Hepatocyte (in vitro differentiated cells): ENCODE data around the gene PSD2. TPM values are rescaled to one million over a fixed set of nuclear protein-coding genes. Genes with fewer than 3 reads are reported as not detected.

Experiments
- DNase-seq: peaks from one replicate; pipeline ENCODE4 v3.0.0-alpha.2; 2016; ENCODE audit warnings: low spot score
- H2AFZ ChIP-seq: fragments of 200-600 bp; sonication (generic); 2 replicates; pipeline ENCODE4 v1.6.0; 2016; ENCODE audit warnings: antibody characterized with exemption, mild to moderate bottlenecking
- H3K27ac ChIP-seq: fragments of 200-600 bp; sonication (generic); 2 replicates; pipeline ENCODE4 v1.5.1; 2016; ENCODE audit warnings: mild to moderate bottlenecking
- H3K27me3 ChIP-seq: fragments of 200-600 bp; sonication (generic); 2 replicates; pipeline ENCODE4 v1.6.1; 2016
- H3K36me3 ChIP-seq: fragments of 200-600 bp; sonication (generic); replicated peaks from 2 replicates; pipeline ENCODE4 v1.5.1; 2016; ENCODE audit warnings: low read depth; ENCODE audit not compliant: insufficient read depth
- H3K4me1 ChIP-seq: fragments of 200-600 bp; sonication (generic); 2 replicates; pipeline ENCODE4 v1.5.1; 2016; ENCODE audit warnings: mild to moderate bottlenecking, moderate library complexity; ENCODE audit not compliant: insufficient read depth
- H3K4me2 ChIP-seq: fragments of 200-600 bp; sonication (generic); 2 replicates; pipeline ENCODE4 v1.6.0; 2016
- H3K4me3 ChIP-seq: fragments of 200-600 bp; sonication (generic); 2 replicates; pipeline ENCODE4 v1.5.1; 2016; ENCODE audit warnings: mild to moderate bottlenecking
- H3K79me2 ChIP-seq: fragments of 200-600 bp; sonication (generic); 2 replicates; pipeline ENCODE4 v1.6.0; 2017; ENCODE audit warnings: mild to moderate bottlenecking
- H3K9me2 ChIP-seq: fragments of 200-600 bp; sonication (generic); replicated peaks from 2 replicates; pipeline ENCODE4 v1.6.0; 2017; ENCODE audit warnings: mild to moderate bottlenecking; ENCODE audit not compliant: insufficient read depth
- H3K9me3 ChIP-seq: fragments of 200-600 bp; sonication (generic); 2 replicates; pipeline ENCODE4 v1.5.1; 2016; ENCODE audit warnings: low read depth, mild to moderate bottlenecking
- H4K20me1 ChIP-seq: fragments of 200-600 bp; sonication (generic); 2 replicates; pipeline ENCODE4 v1.6.0; 2016; ENCODE audit warnings: mild to moderate bottlenecking; ENCODE audit not compliant: insufficient read depth, poor library complexity, severe bottlenecking
- CTCF ChIP-seq: fragments of 200-600 bp; sonication (generic); IDR thresholded peaks from 2 replicates; pipeline ENCODE4 v1.5.1; 2016; ENCODE audit warnings: antibody characterized with exemption, mild to moderate bottlenecking; ENCODE audit not compliant: poor library complexity
- EZH2 ChIP-seq: fragments of 200-600 bp; sonication (generic); IDR thresholded peaks from 2 replicates; pipeline ENCODE4 v1.6.1; 2016; ENCODE audit warnings: antibody characterized with exemption, mild to moderate bottlenecking, borderline replicate concordance
- EZH2phosphoT487 ChIP-seq: fragments of 200-600 bp; sonication (generic); IDR thresholded peaks from one replicate; pipeline ENCODE4 v1.6.1; 2018; ENCODE audit warnings: antibody characterized with exemption, mild to moderate bottlenecking, low read depth, moderate library complexity; ENCODE audit not compliant: unreplicated experiment, severe bottlenecking
- WGBS: methylation state at CpG from one replicate; pipeline ENCODE4 v1.1.6; 2016; ENCODE audit warnings: low lambda C conversion rate; ENCODE audit errors: missing lambda C conversion rate; 5-methylcytosine and 5-hydroxymethylcytosine counted together
- polyA plus RNA-seq: library from polyadenylated mRNA; unstranded; fragments of >200 nt; fragmentation: Nextera tagmentation; extraction: Ambion mirVana; gene quantifications from 2 replicates; pipeline ENCODE4 v1.2.1, GENCODE V29; 2016
- total RNA-seq: library from RNA; depleted of rRNA; stranded (reverse); fragments of >200 nt; gene quantifications from 2 replicates; pipeline ENCODE4 v1.2.3, GENCODE V29; 2014

The PSD2 gene
- total and polyA plus RNA-seq, 2 experiments from 2014 or later, result not detected

- 87% methylated on average over 15 of the region's 15 CpGs for WGBS
- TF ChIP-seq EZH2 (no peak), CTCF (no peak), EZH2phosphoT487 (no peak)
- no peaks in the 10 kb centered on the region for H3K9me3 ChIP-seq
These were observed 65.6 kb downstream of the PSD2 start for GRCh38 chr5:139861021-139861888.

GRCh38 chr5:139861889-139862207 is 66.2 kb downstream of the PSD2 start:
- Histone ChIP-seq H3K27ac (no peak overlapping the region), H3K9me2 (no peaks in the 10 kb centered on the region), H3K79me2 (no peaks in the 10 kb centered on the region), H3K9me3 (no peaks in the 10 kb centered on the region), H3K4me1 (no peaks in the 10 kb centered on the region), H3K4me2 (no peak overlapping the region), H3K36me3 (no peaks in the 10 kb centered on the region), H2AFZ (no peak overlapping the region), H4K20me1 (no peaks in the 10 kb centered on the region), H3K4me3 (no peak overlapping the region), H3K27me3 (peaks cover 4% of the 10 kb centered on the region)
- TF ChIP-seq EZH2phosphoT487 (no peak), CTCF (no peak), EZH2 (no peak)
- WGBS, result 93% methylated on average over 4 of the region's 4 CpGs
- no peak for DNase-seq

More at GRCh38 chr5:139861021-139861888, 65.6 kb downstream of the PSD2 start:
- H3K27ac ChIP-seq, result no peak overlapping the region
- H3K27me3 ChIP-seq, result peaks cover 4% of the 10 kb centered on the region
- H3K4me3 ChIP-seq, result no peak overlapping the region
- no peaks in the 10 kb centered on the region for H4K20me1 ChIP-seq
- no peaks in the 10 kb centered on the region for H3K4me1 ChIP-seq
- H2AFZ ChIP-seq, result no peak overlapping the region
- H3K79me2 ChIP-seq, result no peaks in the 10 kb centered on the region
- DNase-seq, result no peak
- H3K36me3 ChIP-seq, result no peaks in the 10 kb centered on the region
- H3K4me2 ChIP-seq, result no peak overlapping the region
- H3K9me2 ChIP-seq, result no peaks in the 10 kb centered on the region

GRCh38 chr5:139862313-139862712 is 66.7 kb downstream of the PSD2 start:
- H3K4me1 ChIP-seq, result no peaks in the 10 kb centered on the region
- H3K27me3 ChIP-seq, result peaks cover 4% of the 10 kb centered on the region
- 94% methylated on average over 2 of the region's 2 CpGs for WGBS

More at GRCh38 chr5:139862313-139862712, 66.7 kb downstream of the PSD2 start:
- Histone ChIP-seq H3K4me2 (no peak overlapping the region), H3K4me3 (no peak overlapping the region), H3K79me2 (no peaks in the 10 kb centered on the region), H3K36me3 (no peaks in the 10 kb centered on the region), H2AFZ (no peak overlapping the region), H4K20me1 (no peaks in the 10 kb centered on the region), H3K27ac (no peak overlapping the region), H3K9me2 (no peaks in the 10 kb centered on the region), H3K9me3 (no peaks in the 10 kb centered on the region)
- no peak for TF ChIP-seq EZH2phosphoT487
- no peak for TF ChIP-seq EZH2
- no peak for TF ChIP-seq CTCF
- no peak for DNase-seq
